ENCODE results near the gene SCN5A. TPM values are rescaled to one million over a fixed set of nuclear protein-coding genes. Genes with fewer than 3 reads are reported as not detected.

Gene SCN5A
- total and polyA plus RNA-seq, 2 experiments from 2014 or later = not detected

DNA sequence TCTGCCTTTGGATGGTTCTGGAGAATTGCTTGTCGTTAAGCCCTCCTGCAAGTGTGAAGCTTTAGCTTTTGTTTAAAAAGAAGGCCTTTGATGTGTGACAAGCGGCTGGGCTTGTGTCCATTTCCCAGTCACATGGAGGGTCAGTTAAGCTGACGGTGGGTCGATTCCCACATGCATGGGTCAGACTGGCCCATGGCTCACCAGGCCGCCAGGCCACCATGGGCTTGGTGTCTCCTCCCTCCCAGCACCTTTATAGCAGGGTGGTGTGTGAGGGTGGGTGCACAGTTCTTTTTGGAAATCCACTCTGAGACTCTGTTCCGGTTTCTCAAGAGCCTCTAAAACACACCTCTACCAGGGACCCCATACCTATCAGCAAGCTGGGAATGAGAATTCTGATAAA lies 67.2 kb downstream of the SCN5A start:
- H3K9ac ChIP-seq = no peak overlapping the region
- no peaks in the 10 kb centered on the region for H3K36me3 ChIP-seq (ENCODE audit: low read depth)
- no peaks in the 10 kb centered on the region for H3K79me2 ChIP-seq (ENCODE audit: insufficient read depth)
- no peak overlapping the region for H3K4me2 ChIP-seq (ENCODE audit: unreplicated experiment)
- H3K4me3 ChIP-seq = no peak overlapping the region
- TF ChIP-seq EZH2 (IDR thresholded peaks at IDR 0.05; ENCODE audit: insufficient read depth, poor library complexity, severe bottlenecking) (no peak), EZH2phosphoT487 (IDR thresholded peaks at IDR 0.05; ENCODE audit: insufficient read depth, low read depth) (no peak)
- no peaks in the 10 kb centered on the region for H3K9me3 ChIP-seq (ENCODE audit: low read depth)
- H2AFZ ChIP-seq = no peak overlapping the region
- no peaks in the 10 kb centered on the region; the same call in 1 of the 2 replicates for H3K27me3 ChIP-seq (replicated peaks; ENCODE audit: insufficient read depth)
- 49 to 56% methylated on average over 6 of the region's 6 CpGs for WGBS, 2 experiments (ENCODE audit: low coverage in 1 of 2, low lambda C conversion rate in 2 of 2, missing lambda C conversion rate in 2 of 2)
- H3K4me1 ChIP-seq (ENCODE audit: insufficient read depth) = no peaks in the 10 kb centered on the region
- H3F3A ChIP-seq (ENCODE audit: insufficient read depth) = no peaks in the 10 kb centered on the region
- no peak for DNase-seq
- no peaks in the 10 kb centered on the region for H3K9me2 ChIP-seq (ENCODE audit: insufficient read depth)
- H4K20me1 ChIP-seq (ENCODE audit: insufficient read depth) = no peaks in the 10 kb centered on the region
- in situ Hi-C loops (cut with MboI) = no loop called here
- no peak overlapping the region for H3K27ac ChIP-seq

DNA sequence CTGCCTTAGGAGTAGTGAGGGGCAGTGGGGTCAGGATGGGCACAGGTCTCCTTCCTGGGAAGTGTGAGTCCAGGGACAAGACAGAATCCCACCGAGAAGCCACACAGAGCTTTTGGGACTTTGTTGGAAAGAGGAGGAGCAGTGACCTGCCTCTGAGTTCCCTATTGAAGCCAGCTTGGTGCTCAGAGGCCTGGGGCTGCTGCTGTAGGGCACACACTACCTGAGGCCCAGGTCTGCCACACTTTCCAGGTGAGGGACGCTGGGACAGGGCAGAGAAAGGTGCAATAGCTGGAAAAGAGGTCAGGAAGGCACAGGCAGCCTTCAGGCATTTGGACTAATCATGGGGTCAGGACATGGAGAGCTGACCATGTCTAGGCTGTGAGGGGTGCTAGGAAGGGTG lies 67.7 kb downstream of the SCN5A start:
- H4K20me1 ChIP-seq (ENCODE audit: insufficient read depth) = no peaks in the 10 kb centered on the region
- H3K27me3 ChIP-seq (replicated peaks; ENCODE audit: insufficient read depth) = no peaks in the 10 kb centered on the region; the same call in 1 of the 2 replicates
- in situ Hi-C loops (cut with MboI) = no loop called here
- no peak overlapping the region for H3K9ac ChIP-seq
- no peaks in the 10 kb centered on the region for H3K9me3 ChIP-seq (ENCODE audit: low read depth)
- no peaks in the 10 kb centered on the region for H3K79me2 ChIP-seq (ENCODE audit: insufficient read depth)
- no peak overlapping the region for H2AFZ ChIP-seq
- H3K36me3 ChIP-seq (ENCODE audit: low read depth) = no peaks in the 10 kb centered on the region
- no peaks in the 10 kb centered on the region for H3F3A ChIP-seq (ENCODE audit: insufficient read depth)
- H3K4me2 ChIP-seq (ENCODE audit: unreplicated experiment) = no peak overlapping the region
- no peak for DNase-seq
- H3K27ac ChIP-seq = no peak overlapping the region
- WGBS, 2 experiments (ENCODE audit: low coverage in 1 of 2, low lambda C conversion rate in 2 of 2, missing lambda C conversion rate in 2 of 2) = 29 to 39% methylated on average over 2 of the region's 2 CpGs
- H3K9me2 ChIP-seq (ENCODE audit: insufficient read depth) = no peaks in the 10 kb centered on the region
- TF ChIP-seq EZH2 (IDR thresholded peaks at IDR 0.05; ENCODE audit: insufficient read depth, poor library complexity, severe bottlenecking) = no peak
- no peak for TF ChIP-seq EZH2phosphoT487 (IDR thresholded peaks at IDR 0.05; ENCODE audit: insufficient read depth, low read depth)
- no peaks in the 10 kb centered on the region for H3K4me1 ChIP-seq (ENCODE audit: insufficient read depth)
- H3K4me3 ChIP-seq = no peak overlapping the region

DNA sequence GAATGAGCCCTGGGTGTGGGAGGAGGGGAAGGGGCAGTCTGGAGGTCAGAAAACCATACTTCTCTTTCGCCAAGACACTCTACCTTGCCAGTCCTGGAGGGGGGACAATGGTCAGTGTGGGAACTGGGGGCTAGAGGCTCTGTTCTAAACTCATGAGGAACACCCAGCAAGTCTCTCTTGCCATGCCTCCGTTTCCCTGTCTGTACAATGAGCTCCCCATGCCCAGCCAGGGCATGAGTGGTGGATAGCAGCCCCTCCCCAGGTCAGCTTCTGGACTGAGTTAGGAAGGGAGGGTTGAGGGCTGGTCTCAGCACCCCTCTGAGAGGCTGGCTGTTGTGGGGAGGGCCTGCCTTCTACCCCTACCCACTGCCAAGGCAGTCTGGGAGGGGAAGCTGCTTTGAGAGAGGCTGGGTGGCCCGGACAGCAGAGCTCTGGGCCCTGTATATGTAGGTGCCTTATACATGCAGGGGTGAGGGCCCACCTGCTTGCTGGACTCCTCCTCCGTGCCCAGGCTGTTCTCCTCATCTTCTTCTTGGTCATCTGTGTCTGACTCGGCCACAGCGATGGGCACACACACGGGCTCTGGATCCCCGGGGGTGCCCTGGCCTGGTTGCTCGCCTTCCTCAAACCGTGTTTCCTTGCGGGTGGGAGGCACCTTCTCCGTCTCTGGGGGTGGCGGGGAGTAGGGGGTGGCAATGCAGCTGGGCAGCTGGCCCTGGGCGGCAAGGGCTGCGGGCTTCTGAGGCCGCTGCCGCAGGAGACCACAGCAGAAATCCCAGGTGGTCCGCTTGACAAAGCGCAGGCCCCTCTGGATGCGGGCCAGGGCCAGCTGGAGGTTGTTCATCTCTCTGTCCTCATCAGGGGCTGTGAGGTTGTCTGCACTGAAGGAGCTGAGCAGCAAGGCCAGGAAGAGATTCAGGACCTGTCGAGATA lies 68.8 kb downstream of the SCN5A start:
- H3K9me2 ChIP-seq (ENCODE audit: insufficient read depth) = no peaks in the 10 kb centered on the region
- WGBS, 2 experiments (ENCODE audit: low coverage in 1 of 2, low lambda C conversion rate in 2 of 2, missing lambda C conversion rate in 2 of 2) = 51 to 54% methylated on average over 14 to 21 of the region's 21 CpGs
- no peak overlapping the region for H3K9ac ChIP-seq
- no peaks in the 10 kb centered on the region for H3K36me3 ChIP-seq (ENCODE audit: low read depth)
- no peaks in the 10 kb centered on the region for H3K4me1 ChIP-seq (ENCODE audit: insufficient read depth)
- H3K27ac ChIP-seq = no peak overlapping the region
- H4K20me1 ChIP-seq (ENCODE audit: insufficient read depth) = no peaks in the 10 kb centered on the region
- no peaks in the 10 kb centered on the region; the same call in 1 of the 2 replicates for H3K27me3 ChIP-seq (replicated peaks; ENCODE audit: insufficient read depth)
- H3K79me2 ChIP-seq (ENCODE audit: insufficient read depth) = no peaks in the 10 kb centered on the region
- H2AFZ ChIP-seq = no peak overlapping the region
- no peaks in the 10 kb centered on the region for H3K9me3 ChIP-seq (ENCODE audit: low read depth)
- no peak overlapping the region for H3K4me2 ChIP-seq (ENCODE audit: unreplicated experiment)
- no peak for DNase-seq
- in situ Hi-C loops (cut with MboI) = no loop called here
- no peak overlapping the region for H3K4me3 ChIP-seq
- H3F3A ChIP-seq (ENCODE audit: insufficient read depth) = no peaks in the 10 kb centered on the region
- TF ChIP-seq EZH2phosphoT487 (IDR thresholded peaks at IDR 0.05; ENCODE audit: insufficient read depth, low read depth) = no peak
- no peak for TF ChIP-seq EZH2 (IDR thresholded peaks at IDR 0.05; ENCODE audit: insufficient read depth, poor library complexity, severe bottlenecking)

DNA sequence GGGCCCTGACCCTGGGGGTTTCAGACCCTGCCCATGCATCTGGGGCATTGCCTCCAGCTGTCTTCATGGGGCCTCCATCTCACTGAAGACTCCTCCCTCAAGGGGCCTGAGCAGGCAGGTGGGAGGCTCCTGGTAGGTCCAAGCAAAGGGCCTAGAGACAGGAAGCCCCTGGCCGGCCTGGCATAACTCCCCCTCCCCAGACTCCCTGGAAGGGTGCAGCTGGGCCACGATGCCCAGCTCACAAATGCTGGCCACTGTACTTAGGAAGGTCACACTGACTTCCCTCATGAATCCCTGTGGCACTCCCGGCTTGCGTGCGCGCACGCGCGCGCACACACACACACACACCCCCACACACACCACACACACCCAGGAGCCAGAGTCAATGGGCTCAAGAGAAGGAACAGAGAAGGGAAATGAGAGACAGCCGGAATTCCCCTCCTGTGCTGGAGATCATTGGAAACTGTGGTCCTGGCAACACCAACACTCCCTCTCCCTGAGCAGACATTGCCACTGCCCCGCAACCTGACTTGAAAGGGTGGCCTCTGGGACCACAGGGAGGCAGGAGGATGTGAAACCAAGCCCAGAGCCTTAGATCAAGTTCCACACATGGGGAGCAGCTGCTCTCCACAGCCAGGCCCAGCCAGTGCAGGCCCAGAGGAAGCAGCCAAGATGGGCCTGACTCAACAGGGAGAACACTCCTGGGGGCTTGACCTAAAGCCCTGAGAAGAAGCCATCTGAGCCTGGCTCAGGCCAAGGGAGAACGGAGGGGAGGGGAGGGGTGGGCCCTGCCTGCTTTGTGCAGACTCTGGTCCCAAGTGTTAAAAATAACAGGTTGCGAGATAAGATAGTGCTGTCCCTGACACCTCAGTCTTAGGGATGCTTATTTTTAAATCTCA lies 69.7 kb downstream of the SCN5A start:
- no peaks in the 10 kb centered on the region for H4K20me1 ChIP-seq (ENCODE audit: insufficient read depth)
- H3K27ac ChIP-seq = no peak overlapping the region
- no peaks in the 10 kb centered on the region for H3K9me3 ChIP-seq (ENCODE audit: low read depth)
- no peak for DNase-seq
- H3K9ac ChIP-seq = no peak overlapping the region
- H2AFZ ChIP-seq = no peak overlapping the region
- no peaks in the 10 kb centered on the region for H3K9me2 ChIP-seq (ENCODE audit: insufficient read depth)
- H3K4me2 ChIP-seq (ENCODE audit: unreplicated experiment) = no peak overlapping the region
- no peaks in the 10 kb centered on the region; the same call in 1 of the 2 replicates for H3K27me3 ChIP-seq (replicated peaks; ENCODE audit: insufficient read depth)
- WGBS, 2 experiments (ENCODE audit: low coverage in 1 of 2, low lambda C conversion rate in 2 of 2, missing lambda C conversion rate in 2 of 2) = 29 to 32% methylated on average over 13 to 14 of the region's 14 CpGs
- no peaks in the 10 kb centered on the region for H3F3A ChIP-seq (ENCODE audit: insufficient read depth)
- H3K36me3 ChIP-seq (ENCODE audit: low read depth) = no peaks in the 10 kb centered on the region
- no peak for TF ChIP-seq EZH2phosphoT487 (IDR thresholded peaks at IDR 0.05; ENCODE audit: insufficient read depth, low read depth)
- no peak for TF ChIP-seq EZH2 (IDR thresholded peaks at IDR 0.05; ENCODE audit: insufficient read depth, poor library complexity, severe bottlenecking)
- no peaks in the 10 kb centered on the region for H3K4me1 ChIP-seq (ENCODE audit: insufficient read depth)
- no peaks in the 10 kb centered on the region for H3K79me2 ChIP-seq (ENCODE audit: insufficient read depth)
- in situ Hi-C loops (cut with MboI) = no loop called here
- no peak overlapping the region for H3K4me3 ChIP-seq

All from GM23248 (cell line).